ENCODE measurements around the gene GPR173.

GRCh38 chrX:53048169-53049126 is at the start of gene GPR173:
- TF ChIP-seq CTCF (IDR thresholded peaks at IDR 0.05; ENCODE audit: borderline replicate concordance, extremely low read depth, low read length, poor library complexity, severe bottlenecking): no peak
- no peak for TF ChIP-seq EZH2 (IDR thresholded peaks at IDR 0.05; ENCODE audit: borderline replicate concordance, low read depth, low read length, severe bottlenecking)

Measured in DND-41 (cell line).